LNCaP clone FGC (cell line): ENCODE results near the gene ZBTB38.

ENCODE experiments used
- DNase-seq: peaks from one replicate; pipeline ENCODE4 v3.0.0-alpha.2; 2011; ENCODE audit warnings: low read depth
- H3K4me3 ChIP-seq: 2 replicates; pipeline ENCODE4 v1.5.1; 2011; ENCODE audit warnings: mild to moderate bottlenecking, low read depth, low read length, control low read depth
- TF ChIP-seq, protein P1 (sequence below): IDR thresholded peaks from 2 replicates; pipeline ENCODE4 v1.5.1; 2012; ENCODE audit warnings: mild to moderate bottlenecking; ENCODE audit not compliant: control insufficient read depth, insufficient read depth; ENCODE audit errors: extremely low read depth

The ZBTB38 gene

GRCh38 chr3:141346839-141347238 lies 21.5 kb upstream of the ZBTB38 start:
- TF ChIP-seq, protein P1, sequence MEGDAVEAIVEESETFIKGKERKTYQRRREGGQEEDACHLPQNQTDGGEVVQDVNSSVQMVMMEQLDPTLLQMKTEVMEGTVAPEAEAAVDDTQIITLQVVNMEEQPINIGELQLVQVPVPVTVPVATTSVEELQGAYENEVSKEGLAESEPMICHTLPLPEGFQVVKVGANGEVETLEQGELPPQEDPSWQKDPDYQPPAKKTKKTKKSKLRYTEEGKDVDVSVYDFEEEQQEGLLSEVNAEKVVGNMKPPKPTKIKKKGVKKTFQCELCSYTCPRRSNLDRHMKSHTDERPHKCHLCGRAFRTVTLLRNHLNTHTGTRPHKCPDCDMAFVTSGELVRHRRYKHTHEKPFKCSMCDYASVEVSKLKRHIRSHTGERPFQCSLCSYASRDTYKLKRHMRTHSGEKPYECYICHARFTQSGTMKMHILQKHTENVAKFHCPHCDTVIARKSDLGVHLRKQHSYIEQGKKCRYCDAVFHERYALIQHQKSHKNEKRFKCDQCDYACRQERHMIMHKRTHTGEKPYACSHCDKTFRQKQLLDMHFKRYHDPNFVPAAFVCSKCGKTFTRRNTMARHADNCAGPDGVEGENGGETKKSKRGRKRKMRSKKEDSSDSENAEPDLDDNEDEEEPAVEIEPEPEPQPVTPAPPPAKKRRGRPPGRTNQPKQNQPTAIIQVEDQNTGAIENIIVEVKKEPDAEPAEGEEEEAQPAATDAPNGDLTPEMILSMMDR, result no peak
- H3K4me3 ChIP-seq, result no peak overlapping the region
- DNase-seq, result no peak

- DNase-seq, result no peak
- no peak overlapping the region for H3K4me3 ChIP-seq
- TF ChIP-seq, protein P1, result no peak
Measured at GRCh38 chr3:141348837-141349236, 19.5 kb upstream of the ZBTB38 start.

- no peak for DNase-seq
- TF ChIP-seq, protein P1, result no peak
- H3K4me3 ChIP-seq, result no peak overlapping the region
Measured at GRCh38 chr3:141349711-141350110, 18.6 kb upstream of the ZBTB38 start.

- DNase-seq, result no peak
- TF ChIP-seq, protein P1, result no peak
- no peak overlapping the region for H3K4me3 ChIP-seq
Measured at GRCh38 chr3:141350666-141351065, 17.6 kb upstream of the ZBTB38 start.

DNA sequence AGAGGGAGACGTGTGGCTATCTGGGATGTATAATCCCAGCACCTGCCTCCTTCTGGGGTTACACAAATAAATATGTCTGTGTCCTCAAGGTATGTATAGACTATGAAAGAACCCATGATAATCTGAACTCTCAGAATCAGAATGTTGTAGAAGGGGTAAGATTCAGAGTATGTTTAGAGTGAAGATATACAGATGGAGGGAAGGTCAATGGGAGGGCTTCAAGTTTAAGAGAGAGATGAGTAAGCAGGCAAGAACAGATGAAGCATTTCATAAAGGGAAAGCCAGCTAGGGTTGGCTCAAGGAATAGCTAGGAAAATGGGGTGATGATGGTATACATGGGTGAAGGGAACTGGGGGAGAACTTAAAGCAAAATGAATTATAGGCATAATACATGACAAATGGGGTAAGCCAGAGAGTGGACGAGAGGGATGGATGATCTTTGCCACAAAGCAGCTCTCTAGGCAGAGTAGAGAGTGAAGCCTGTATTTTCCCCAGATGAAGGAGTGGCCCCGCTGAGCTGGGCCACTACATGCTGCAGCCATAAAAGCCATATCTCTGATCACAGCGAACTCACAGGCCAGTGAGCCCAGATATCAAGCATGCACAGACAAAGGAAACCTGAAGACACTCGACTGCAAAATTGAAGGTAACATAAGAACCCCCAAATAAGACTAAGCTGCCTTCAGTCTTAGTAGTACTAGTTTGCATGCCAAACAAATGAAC lies 15.9 kb upstream of the ZBTB38 start:
- no peak for DNase-seq
- TF ChIP-seq, protein P1, result no peak
- H3K4me3 ChIP-seq, result no peak overlapping the region

DNA sequence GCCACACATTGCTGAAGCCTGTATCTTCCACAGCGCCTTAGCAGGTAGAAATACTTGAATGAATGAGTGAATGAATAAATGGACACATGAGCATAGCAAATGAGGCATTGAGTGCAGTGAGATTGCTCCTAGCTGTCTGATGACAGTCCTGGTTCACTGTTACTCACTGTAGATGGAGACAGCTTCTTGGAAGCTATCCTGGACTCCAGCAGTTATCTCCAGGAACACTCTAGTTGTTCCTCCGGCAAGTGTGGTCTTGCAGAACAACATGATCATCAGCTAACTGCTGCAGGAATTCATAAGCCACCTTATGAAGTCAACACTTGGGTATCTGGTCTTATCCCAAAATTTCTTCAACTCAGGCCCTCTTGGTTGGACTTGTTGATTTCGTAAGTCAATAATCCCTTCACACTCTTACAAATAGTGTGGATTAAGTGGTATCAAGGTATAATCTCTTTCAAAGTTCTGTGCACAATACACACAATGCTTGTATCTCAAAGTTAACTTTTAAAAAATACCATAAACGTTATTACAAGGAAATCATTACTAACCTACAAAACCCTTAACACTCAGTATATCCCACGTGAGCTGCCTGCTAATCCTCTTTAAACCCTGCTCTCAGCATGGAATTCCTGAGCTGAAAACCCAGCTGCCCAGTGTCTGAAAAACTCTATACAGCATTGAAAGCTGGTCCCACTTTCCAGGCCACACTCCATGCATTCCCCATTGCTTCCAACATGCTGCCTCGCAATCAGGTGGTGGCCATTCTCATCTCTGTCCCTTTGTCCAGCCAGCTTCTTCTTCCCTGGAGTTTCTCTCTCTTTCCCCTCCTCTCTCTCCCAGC lies 14.4 kb upstream of the ZBTB38 start:
- no peak for DNase-seq
- no peak overlapping the region for H3K4me3 ChIP-seq
- TF ChIP-seq, protein P1, result no peak
